GM21515 (cell line): ENCODE results near the gene MSX2.

ENCODE experiments used
- ATAC-seq: cut with Tn5 transposase; IDR thresholded peaks from one replicate; pipeline ENCODE4 v1.9.1; 2021; ENCODE audit not compliant: unreplicated experiment

Gene MSX2

GRCh38 chr5:174718880-174719610 is 5.3 kb upstream of the MSX2 start:
- no peak for ATAC-seq

GRCh38 chr5:174719793-174720611 is 4.4 kb upstream of the MSX2 start:
- ATAC-seq, result no peak

- ATAC-seq, result no peak
Observed at GRCh38 chr5:174720612-174721529, 3.5 kb upstream of the MSX2 start.

GRCh38 chr5:174721530-174722432 is 2.6 kb upstream of the MSX2 start:
- ATAC-seq, result no peak

GRCh38 chr5:174722500-174722899 is 1.9 kb upstream of the MSX2 start:
- ATAC-seq, result no peak

GRCh38 chr5:174723315-174723978 is 935 bp upstream of the MSX2 start:
- no peak for ATAC-seq

GRCh38 chr5:174723979-174724483 is 351 bp upstream of the MSX2 start:
- no peak for ATAC-seq

GRCh38 chr5:174725261-174725990 is 1.0 kb downstream of the MSX2 start:
- no peak for ATAC-seq

GRCh38 chr5:174725991-174726601 is 1.7 kb downstream of the MSX2 start:
- ATAC-seq, result no peak

- no peak for ATAC-seq
Observed at GRCh38 chr5:174726916-174727793, 2.8 kb downstream of the MSX2 start.

GRCh38 chr5:174727794-174728680 is 3.7 kb downstream of the MSX2 start:
- ATAC-seq, result no peak

GRCh38 chr5:174729075-174729680 is 4.8 kb downstream of the MSX2 start:
- ATAC-seq, result no peak

GRCh38 chr5:174731214-174732035 is 7.0 kb downstream of the MSX2 start:
- no peak for ATAC-seq

GRCh38 chr5:174732036-174733020 is 7.9 kb downstream of the MSX2 start:
- ATAC-seq, result no peak
